22Rv1 (cell line): Measurements from ENCODE around the gene NPIPA3.
"Not testable (repeated sequence)": the region's sequence is repeated elsewhere in the genome, so short reads cannot be mapped to it uniquely, and the experiment has no call there.

Experiments used
- H3K27ac ChIP-seq: fragments of 450-650 bp; 2 replicates; pipeline ENCODE4 v1.5.1; 2017
- ZFX ChIP-seq: fragments of 450-650 bp; IDR thresholded peaks from 2 replicates; pipeline ENCODE4 v1.6.1; 2017; ENCODE audit warnings: antibody characterized with exemption, borderline replicate concordance
- TF ChIP-seq, protein P1 (sequence below): fragments of 450-650 bp; IDR thresholded peaks from 2 replicates; pipeline ENCODE4 v1.5.1; 2017; ENCODE audit warnings: mild to moderate bottlenecking

Gene NPIPA3

DNA sequence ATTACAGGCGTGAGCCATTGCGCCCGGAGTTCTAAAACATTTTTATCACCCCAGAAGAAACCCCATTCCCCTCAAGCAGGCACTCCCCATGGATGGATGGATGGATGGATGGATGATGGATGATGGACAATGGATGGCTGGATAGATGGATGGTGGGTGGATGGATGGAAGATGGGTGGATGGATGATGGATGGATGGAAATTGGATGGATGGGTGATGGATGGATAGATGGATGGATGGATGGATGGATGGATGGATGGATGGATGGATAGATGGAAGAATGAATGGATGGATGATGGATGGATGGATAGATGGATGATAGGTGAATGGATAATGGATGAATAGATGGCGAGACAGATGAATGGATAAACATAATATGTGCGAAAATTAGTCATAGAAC is 25.6 kb upstream of the NPIPA3 start:
- TF ChIP-seq, protein P1, sequence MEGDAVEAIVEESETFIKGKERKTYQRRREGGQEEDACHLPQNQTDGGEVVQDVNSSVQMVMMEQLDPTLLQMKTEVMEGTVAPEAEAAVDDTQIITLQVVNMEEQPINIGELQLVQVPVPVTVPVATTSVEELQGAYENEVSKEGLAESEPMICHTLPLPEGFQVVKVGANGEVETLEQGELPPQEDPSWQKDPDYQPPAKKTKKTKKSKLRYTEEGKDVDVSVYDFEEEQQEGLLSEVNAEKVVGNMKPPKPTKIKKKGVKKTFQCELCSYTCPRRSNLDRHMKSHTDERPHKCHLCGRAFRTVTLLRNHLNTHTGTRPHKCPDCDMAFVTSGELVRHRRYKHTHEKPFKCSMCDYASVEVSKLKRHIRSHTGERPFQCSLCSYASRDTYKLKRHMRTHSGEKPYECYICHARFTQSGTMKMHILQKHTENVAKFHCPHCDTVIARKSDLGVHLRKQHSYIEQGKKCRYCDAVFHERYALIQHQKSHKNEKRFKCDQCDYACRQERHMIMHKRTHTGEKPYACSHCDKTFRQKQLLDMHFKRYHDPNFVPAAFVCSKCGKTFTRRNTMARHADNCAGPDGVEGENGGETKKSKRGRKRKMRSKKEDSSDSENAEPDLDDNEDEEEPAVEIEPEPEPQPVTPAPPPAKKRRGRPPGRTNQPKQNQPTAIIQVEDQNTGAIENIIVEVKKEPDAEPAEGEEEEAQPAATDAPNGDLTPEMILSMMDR, result no peak
- TF ChIP-seq ZFX, result no peak
- H3K27ac ChIP-seq, result no peak overlapping the region

DNA sequence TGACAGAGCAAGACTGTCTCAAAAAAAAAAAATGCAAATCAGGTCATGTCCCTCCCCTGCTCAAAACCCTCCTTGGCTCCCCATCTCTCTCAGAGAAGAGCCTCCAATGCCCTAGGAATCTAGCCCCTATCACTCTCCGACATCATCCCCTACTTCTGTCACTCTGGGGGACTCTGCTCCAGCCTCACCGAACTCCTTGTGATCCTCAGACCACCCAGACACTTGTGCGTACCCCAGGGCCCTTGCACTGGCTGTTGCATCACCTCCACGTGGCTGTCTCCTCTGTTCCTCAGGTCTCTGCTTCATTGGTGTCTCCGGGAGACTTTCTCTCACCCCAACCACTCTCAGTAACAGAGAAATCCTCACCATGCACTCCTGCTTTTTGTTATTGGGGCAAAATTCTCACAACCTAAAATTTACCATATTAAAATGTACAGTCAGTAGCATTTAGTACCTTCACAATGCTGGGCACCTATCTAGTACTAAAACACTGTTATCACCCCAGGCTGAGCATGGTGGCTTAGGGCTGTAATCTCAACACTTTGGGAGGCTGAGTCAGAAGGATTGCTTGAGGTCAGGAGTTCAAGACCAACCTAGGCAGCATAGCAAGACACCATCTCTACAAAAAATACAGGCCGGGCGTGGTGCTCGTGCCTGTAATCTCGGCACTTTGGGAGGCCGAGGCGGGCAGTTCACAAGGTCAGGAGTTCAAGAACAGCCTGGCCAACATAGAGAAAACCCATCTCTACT is 24.3 kb upstream of the NPIPA3 start:
- TF ChIP-seq ZFX, result no peak
- TF ChIP-seq, protein P1, result no peak
- H3K27ac ChIP-seq, result no peak overlapping the region

DNA sequence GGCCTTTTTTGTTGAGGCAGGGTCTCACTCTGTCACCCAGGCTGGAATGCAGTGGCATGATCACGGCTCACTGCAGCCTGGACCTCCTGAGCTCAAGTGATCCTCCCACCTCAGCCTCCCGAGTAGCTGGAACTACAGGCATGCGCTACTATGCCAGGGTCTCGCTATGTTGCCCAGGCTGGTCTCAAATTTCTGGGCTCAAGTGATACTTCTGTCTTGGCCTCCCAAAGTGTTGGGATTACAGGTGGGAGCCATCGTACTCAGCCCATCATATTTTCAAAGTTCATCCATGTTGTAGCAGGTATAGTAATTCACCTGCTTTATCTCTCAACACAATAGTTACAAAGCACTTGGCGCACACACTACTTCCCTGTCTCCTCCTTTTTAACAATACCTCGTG is 22.8 kb upstream of the NPIPA3 start:
- H3K27ac ChIP-seq, result not testable (repeated sequence)

DNA sequence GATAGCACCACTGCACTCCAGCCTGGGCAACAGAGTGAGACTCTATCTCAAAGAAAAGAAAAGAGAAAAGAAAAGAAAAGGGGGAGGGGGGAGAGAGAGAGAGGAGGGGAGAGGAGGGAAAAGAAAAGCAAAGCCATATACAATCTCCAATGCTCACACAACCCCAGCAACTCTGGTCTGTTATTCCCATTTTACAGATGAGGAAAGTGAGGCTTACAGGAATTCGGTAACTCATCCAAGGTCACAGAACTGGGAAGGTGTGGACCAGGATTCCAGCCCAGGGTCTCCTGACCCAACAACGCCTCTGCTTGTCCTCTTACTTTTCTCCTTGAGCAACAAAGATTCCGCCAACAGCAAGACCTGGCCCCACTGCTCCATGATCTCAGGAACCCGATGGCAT is 22.1 kb upstream of the NPIPA3 start:
- no peak for TF ChIP-seq ZFX
- TF ChIP-seq, protein P1, result no peak
- no peak overlapping the region for H3K27ac ChIP-seq

DNA sequence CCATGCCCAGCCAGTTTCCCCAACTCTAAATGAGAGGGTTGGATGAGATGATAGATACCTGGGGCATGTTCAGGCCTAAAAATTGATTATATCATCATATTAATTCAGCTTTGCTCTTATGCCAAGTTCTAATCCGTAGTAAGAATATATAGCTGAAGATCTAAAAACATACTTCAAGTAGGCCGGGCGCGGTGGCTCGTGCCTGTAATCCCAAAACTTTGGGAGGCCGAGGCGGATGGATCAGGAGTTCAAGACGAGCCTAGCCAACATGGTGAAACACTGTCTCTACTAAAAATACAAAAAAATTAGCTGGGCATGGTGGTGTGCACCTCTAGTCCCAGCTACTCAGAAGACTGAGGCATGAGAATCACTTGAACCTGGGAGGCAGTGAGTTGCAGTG is 21.1 kb upstream of the NPIPA3 start:
- TF ChIP-seq ZFX, result no peak
- TF ChIP-seq, protein P1, result no peak
- H3K27ac ChIP-seq, result no peak overlapping the region

DNA sequence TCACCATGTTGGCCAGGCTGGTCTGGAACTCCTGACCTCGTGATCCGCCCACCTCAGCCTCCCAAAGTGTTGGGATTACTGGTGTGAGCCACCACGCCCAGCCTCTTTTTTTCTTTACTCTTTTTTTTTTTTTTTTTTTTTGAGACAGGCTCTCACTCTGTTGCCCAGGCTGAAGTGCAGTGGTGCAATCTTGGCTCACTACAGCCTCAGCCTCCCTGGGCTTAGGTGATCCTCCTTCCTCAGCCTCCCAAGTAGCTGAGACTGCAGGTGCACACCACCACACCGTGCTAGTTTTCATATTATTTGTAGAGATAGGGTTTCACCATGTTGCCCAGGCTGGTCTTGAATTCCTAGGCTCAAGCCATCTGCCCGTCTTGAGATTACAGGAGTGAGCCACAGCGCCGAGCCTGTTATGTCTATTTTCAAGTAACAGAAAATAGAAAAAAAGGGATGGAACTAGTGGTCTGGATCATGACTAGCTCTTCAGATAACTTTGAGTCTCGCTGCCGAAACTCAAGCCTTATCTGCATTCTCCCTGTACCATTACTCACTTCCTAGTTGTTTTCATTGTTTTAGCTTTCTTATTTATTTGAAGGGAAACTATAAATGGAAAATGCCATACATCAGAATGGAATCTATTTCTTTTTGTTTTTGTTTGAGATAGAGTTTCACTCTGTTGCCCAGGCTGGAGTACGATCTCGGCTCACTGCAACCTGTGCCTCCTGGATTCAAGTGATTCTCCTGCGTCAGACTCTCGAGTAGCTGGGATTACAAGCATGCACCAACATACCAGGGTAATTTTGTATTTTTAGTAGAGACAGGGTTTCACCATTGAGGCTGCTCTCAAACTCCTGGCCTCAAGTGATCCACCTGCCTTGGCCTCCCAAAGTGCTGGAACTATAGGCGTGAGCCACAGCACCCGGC is 17.1 kb upstream of the NPIPA3 start:
- not testable (repeated sequence) for H3K27ac ChIP-seq

DNA sequence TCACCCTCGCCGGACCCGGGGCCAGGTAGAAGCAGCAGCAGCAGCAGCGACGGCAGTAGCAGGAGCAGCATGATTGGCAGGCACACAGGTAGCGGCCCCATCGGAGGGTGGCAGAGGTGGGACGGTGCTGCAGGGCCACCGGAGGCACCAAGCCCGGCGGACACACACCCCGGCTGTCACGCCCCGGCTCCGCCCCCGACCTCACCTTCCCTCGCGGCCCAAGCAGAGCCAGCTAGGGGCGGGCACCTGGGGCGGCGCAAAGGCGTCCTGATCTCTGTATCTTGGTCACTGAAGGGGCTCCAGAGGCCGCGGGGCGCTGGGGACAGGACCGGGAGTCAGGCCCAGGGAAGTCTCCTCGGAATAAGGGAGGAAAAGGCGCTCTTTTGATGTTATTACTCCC is 9.1 kb upstream of the NPIPA3 start, which contains the start of gene PLA2G10:
PLA2G10 (minus strand) TSS at position 180 of the 400 bp plus-strand sequence; CDS start at position 101, 79 bp downstream.
- not testable (repeated sequence) for H3K27ac ChIP-seq

DNA sequence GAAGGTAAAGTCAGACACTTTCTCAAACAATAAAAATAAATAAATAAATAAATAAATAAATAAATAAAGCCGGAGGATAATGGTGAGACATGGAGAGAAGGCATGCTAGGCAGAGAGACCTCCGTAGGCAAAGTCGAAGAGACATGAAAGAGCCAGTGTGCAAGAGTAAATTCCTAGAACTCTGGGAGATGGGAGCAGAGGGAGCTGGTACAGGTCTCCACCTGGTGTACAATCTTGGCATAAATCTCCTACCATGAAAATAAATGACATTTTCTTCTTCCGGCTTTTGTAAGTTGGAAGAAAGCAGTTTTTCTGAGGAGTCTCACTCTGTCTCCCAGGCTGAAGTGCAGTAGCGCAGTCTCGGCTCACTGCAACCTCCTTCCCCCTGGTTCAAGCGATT is 1.4 kb upstream of the NPIPA3 start:
- H3K27ac ChIP-seq, result not testable (repeated sequence)

DNA sequence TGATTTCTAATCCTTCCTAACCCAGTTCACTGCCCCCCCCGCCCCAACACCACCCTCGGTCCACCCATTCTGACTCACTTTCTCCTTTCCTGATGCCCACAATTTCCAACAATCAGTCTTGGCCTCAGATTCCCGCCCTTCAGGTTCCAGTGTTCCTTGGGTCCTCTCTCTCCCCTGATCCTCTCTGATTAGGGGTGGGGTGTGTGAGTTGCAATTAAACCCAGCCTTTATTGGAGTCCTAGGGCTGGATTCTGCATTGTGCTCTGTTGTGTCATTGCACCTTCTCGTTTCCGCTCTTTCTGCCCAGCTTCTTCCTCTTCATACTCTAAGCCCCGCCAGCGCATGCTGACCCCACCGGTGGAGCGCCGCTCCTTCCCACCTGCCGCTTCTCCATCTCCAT is 539 bp upstream of the NPIPA3 start:
- not testable (repeated sequence) for H3K27ac ChIP-seq

DNA sequence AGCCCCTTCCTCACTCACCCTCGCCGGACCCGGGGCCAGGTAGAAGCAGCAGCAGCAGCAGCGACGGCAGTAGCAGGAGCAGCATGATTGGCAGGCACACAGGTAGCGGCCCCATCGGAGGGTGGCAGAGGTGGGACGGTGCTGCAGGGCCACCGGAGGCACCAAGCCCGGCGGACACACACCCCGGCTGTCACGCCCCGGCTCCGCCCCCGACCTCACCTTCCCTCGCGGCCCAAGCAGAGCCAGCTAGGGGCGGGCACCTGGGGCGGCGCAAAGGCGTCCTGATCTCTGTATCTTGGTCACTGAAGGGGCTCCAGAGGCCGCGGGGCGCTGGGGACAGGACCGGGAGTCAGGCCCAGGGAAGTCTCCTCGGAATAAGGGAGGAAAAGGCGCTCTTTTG is 30.0 kb downstream of the NPIPA3 start:
- H3K27ac ChIP-seq, result not testable (repeated sequence)

DNA sequence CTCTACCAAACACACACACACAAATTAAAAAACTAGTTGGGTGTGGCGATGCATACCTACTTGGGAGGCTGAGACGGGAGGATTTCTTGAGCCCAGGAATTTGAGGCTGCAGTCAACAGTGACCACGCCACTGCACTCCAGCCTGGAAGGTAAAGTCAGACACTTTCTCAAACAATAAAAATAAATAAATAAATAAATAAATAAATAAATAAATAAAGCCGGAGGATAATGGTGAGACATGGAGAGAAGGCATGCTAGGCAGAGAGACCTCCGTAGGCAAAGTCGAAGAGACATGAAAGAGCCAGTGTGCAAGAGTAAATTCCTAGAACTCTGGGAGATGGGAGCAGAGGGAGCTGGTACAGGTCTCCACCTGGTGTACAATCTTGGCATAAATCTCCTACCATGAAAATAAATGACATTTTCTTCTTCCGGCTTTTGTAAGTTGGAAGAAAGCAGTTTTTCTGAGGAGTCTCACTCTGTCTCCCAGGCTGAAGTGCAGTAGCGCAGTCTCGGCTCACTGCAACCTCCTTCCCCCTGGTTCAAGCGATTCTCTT is 37.7 kb downstream of the NPIPA3 start:
- not testable (repeated sequence) for H3K27ac ChIP-seq

DNA sequence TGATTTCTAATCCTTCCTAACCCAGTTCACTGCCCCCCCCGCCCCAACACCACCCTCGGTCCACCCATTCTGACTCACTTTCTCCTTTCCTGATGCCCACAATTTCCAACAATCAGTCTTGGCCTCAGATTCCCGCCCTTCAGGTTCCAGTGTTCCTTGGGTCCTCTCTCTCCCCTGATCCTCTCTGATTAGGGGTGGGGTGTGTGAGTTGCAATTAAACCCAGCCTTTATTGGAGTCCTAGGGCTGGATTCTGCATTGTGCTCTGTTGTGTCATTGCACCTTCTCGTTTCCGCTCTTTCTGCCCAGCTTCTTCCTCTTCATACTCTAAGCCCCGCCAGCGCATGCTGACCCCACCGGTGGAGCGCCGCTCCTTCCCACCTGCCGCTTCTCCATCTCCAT is 38.6 kb downstream of the NPIPA3 start:
- H3K27ac ChIP-seq, result not testable (repeated sequence)

DNA sequence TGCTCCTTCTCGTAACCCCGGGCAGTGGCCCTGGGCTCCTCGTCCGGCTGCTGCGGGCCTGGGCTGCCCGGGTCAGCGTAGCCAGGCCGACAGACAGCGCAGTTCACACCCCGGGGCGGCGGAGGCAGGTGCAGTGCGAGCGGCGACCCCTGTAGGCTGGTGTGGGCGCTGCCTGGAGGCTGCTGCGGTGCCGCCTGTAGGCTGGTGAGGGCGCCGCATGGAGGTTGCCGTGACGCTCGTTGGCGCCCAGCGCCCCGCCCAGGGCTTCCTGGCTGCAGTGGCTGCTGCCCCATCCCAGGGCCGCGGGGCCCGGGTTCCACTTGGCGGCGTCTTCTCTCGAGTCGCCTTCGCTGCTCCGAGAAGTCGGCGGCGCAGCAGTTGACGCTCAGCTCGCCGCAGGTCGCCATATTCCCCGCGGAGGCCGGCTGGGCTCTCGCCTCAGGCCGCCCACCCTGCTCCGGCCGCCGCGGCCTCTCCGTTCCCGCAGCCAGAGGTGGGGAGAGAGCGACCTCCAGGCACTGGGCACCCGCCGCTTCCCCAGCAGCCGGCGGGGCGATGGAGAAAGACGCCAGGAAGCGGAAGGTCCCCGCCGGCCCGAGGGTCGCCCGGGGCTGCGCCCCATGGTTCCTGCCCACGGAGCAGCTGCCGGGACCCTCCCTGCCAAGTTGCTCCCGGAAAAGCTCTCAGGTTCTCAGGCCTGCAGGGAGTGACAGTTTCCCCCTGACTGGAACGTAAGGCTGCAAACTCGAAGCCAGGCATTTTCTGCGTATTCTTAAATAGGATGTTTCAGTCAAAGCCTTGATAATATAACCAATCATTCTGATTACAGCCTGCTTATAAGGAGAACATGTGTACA is 39.3 kb downstream of the NPIPA3 start, which contains the start of gene NPIPA2:
NPIPA2 (plus strand) TSS at position 261 of the 856 bp plus-strand sequence. CDS start 5,533 bp downstream, outside the sequence.
- H3K27ac ChIP-seq, result not testable (repeated sequence)

DNA sequence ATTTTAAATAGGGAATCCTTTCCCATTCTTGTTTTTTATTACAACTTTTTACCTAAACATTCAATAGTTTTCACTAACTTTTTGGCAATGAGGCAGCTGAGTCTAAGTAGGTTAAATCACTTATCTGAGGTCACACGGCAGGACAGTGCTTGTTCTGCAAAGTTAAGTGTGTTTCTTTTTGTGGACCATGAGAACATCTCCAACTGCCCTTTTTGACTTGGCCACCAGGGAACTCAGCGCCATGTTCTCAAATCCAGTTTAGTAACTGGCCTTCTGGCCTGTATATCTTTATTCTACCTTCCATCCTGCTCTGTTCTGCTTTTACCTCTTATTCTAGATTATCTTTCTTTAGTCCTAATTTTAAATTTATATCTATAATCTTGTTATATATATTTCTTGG is 70.4 kb downstream of the NPIPA3 start:
- H3K27ac ChIP-seq, result not testable (repeated sequence)
